T-helper 2 cell (primary cell): ENCODE data around the gene TNNI3K.
"Not testable (repeated sequence)": the region's sequence is repeated elsewhere in the genome, so short reads cannot be mapped to it uniquely, and the experiment has no call there.

Experiments used
- DNase-seq, 5 experiments: peaks; one replicate each; pipeline versions ENCODE4 v3.0.0 to v3.0.0-alpha.2; 2012 to 2022
- total RNA-seq, 2 donors: gene quantifications; one replicate each; lab custom pipeline; 2026; lab: John Stamatoyannopoulos, UW

The TNNI3K gene, protein sequence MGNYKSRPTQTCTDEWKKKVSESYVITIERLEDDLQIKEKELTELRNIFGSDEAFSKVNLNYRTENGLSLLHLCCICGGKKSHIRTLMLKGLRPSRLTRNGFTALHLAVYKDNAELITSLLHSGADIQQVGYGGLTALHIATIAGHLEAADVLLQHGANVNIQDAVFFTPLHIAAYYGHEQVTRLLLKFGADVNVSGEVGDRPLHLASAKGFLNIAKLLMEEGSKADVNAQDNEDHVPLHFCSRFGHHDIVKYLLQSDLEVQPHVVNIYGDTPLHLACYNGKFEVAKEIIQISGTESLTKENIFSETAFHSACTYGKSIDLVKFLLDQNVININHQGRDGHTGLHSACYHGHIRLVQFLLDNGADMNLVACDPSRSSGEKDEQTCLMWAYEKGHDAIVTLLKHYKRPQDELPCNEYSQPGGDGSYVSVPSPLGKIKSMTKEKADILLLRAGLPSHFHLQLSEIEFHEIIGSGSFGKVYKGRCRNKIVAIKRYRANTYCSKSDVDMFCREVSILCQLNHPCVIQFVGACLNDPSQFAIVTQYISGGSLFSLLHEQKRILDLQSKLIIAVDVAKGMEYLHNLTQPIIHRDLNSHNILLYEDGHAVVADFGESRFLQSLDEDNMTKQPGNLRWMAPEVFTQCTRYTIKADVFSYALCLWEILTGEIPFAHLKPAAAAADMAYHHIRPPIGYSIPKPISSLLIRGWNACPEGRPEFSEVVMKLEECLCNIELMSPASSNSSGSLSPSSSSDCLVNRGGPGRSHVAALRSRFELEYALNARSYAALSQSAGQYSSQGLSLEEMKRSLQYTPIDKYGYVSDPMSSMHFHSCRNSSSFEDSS
- 0 to 0.07 reads per million in 2 donors for total RNA-seq

DNA sequence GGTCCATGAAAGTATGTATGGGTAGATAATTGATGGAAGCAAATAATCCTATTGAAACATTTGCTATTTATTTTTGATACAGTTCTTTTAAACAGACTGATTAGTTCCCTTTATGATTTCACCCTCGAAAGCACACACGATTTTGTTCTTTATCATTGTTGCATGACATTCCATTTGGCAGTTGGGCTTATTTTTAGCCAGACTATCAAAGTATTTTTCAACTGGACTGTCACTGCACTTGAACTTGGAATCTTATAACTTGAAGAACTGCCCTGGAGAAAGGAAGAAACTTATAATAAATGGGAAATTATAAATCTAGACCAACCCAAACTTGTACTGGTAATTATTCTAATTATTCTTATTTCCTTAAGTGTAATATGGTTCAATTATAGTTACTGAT lies at the start of gene TNNI3K:
Gene TNNI3K, plus strand, starts transcription at position 235 of the 400 bp plus-strand sequence. Its CDS starts 65 bp downstream, at position 300.
- DNase-seq: no peak

DNA sequence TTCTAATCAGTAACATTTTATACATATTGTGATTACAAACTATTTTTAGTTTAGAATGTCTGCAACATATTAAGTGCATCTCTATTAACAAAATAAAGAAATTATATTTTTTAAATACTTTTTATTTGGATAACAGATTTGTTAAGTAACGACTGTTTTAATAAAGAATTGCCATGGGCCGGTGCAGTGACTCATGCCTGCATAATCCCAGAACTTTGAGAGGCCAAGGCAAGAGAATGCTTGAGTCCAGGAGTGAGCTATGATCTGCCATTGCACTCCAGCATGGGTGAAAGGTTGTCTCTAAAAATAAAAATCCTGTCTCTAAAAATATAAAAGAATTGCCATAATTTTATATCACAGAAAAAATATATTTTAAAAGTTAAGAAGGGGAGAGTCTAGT lies 41.3 kb upstream of the TNNI3K start:
- no peak for DNase-seq

DNA sequence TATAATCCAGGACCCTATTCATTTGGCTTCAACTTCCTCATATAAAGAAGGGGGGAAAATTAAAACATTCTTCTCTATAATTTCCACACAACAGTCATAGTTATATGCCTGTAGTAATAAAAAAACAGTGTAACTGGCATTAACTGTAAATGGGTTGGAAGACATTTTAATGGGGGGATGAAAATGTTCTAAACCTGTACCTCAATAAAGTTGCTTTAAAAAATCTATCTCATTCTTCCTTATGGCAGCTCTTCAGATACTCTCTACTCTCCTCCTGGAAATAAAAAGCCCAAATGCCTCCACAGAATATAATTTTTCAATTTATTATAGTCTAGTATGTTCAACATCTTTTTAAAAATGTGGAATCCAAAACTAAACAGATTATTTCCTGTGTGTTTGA lies 39.8 kb upstream of the TNNI3K start:
- DNase-seq: no peak

DNA sequence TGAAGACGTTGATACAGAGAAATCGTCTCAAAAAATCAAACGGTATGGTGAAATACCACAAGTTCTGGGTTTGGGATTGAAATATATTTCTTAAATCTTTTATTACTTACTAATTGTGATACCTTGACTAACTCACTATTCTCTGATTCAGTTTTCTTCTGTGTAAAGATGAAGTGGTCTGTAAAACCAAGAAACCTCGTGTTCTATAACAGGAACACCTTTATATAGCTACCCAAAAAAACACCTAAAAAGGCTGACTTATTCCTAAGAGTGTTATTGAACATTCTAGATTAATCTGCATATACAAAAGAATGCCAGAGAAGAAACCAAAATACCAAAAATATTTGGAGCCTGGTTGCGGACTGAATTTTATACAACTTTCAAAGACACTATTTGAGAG lies 37.9 kb upstream of the TNNI3K start:
- DNase-seq: no peak

DNA sequence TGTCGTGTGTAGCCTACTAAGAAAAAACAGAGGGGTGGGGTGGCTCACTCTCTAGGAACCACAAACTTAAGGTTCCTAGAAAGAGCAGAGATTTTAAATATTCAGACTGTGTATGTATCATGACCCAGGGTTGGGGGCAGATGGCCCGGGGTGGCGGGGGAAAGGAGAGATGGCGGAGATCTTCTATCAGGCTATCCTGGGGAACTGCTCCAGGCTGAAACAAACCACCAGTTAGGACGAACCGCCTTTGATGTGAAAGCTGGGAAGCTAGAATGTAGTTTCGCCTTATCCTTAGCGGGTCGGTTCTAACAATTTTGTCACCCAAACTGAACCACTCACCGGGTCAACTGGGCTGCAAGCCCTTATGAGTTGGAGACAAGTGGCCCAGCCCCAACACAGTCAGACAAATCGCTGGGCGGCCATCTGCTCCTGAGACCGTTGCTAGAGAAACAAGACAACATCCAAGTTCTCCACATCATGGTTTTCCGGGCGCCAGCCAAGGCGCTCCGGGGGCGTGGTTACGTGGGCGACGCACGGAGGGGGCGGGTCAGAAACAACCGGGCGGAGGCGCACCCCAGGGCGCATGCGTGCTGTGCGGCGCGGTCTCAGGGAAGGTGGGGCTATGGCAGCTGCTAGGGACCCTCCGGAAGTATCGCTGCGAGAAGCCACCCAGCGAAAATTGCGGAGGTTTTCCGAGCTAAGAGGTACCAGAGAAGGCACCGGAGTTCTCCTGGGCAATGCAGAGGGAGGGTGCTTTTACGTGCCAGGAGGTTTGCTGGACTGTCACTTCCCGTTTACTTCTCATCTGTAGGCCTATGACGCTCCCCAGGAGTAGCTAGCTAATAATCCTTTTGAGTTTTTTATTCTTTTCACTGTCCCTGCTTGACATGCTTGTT lies 37.3 kb upstream of the TNNI3K start, which contains the start of the genes FPGT and LRRIQ3:
Gene FPGT, plus strand, starts transcription at position 586 of the 896 bp plus-strand sequence. Its CDS starts 37 bp downstream, at position 623.
Gene LRRIQ3, minus strand, starts transcription at position 520 of the 896 bp plus-strand sequence. CDS start 14,492 bp downstream, outside the sequence.
- peak; percentile 88 to 97 (median 92) for DNase-seq

DNA sequence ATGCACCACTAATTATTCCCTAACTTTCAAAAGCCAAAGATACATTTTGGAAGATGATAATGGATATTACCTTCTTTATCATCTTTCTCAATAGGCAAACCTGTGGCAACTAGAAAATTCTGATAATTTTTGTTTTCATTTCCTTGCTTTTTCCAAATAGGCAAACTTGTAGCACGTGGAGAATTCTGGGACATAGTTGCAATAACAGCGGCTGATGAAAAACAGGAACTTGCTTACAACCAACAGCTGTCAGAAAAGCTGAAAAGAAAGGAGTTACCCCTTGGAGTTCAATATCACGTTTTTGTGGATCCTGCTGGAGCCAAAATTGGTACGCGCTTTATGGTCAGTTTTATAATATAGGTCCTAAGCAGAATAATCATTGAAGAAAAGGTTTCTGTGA lies 35.7 kb upstream of the TNNI3K start:
- DNase-seq: no peak

DNA sequence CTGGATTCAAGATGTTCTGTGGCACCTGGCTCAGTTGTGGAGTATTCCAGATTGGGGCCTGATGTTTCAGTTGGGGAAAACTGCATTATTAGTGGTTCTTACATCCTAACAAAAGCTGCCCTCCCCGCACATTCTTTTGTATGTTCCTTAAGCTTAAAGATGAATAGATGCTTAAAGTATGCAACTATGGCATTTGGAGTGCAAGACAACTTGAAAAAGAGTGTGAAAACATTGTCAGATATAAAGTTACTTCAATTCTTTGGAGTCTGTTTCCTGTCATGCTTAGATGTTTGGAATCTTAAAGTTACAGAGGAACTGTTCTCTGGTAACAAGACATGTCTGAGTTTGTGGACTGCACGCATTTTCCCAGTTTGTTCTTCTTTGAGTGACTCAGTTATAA lies 29.9 kb upstream of the TNNI3K start:
- no peak for DNase-seq

DNA sequence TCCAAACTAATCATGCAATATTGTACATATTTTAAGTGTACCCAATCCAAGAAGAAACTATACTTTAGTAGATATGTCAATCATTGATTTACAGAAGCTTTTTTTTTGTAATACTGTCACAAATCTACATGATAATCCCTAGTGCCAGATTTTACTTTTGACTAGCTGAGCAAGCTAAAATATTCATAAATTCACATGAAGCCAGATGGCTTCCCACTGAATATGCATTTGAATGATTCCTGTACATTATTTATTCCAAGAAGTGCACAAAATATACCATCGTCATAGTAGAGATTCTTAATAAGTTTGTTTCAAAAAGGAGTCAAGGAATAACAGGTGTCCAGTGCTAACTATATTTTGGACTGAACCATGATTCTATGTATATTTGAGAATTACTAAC lies 20.0 kb upstream of the TNNI3K start:
- DNase-seq: no peak

DNA sequence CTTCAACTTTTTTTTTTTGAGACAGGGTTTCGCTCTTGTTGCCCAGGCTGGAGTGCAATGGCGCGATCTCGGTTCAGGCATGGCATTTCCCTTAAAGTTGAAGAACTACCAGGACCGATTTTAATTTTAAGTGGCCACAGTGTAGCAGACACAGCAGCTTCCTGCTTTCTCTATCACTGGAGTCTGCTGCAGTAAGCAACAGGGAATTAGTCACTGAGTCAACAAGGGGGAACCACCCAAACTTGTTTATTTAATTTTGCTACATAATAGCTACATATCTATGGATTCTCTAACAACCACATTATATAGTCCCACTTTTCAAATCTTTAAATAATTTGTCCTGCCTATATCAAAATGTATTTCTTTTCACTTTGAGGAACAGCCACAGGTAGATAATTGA lies 12.5 kb upstream of the TNNI3K start:
- no peak for DNase-seq

DNA sequence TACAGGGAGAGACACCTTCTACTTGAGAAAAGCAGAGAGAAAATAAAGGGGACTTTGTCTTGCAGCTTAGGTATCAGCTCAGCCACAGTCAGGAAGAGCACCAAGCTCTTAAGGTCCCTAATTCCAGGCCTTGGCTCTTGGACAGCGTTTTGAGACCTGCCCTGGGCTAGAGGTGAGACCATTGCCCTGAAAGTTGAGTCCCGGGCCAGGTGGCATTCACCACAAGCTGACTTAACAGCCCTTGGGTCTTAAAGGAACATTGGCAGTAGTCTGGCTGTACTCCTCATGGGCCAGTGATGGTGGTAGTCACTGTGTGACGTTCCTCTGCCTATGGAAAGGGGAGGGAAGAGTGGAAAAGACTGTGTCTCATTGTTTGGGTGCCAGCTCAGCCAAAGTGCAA lies 11.7 kb upstream of the TNNI3K start:
- DNase-seq: no peak

DNA sequence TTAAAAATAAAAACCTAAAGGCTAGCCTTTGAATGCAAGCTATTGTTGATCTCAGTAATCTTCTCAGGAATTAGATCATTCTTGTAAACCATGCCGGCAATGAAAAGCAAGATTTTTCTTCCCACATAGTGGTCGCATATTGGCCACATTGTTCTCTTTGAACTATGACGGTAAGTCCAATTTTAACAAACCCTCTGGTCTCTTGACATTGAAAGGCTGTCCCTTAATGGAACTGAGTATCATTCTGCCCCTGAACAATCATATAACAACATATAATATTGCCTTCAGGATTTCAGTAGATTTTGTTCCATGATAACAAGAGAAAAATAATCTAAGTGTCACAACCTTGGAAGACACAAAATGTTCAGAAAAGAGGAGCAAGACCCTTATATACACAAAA lies 1.3 kb downstream of the TNNI3K start:
- no peak for DNase-seq

DNA sequence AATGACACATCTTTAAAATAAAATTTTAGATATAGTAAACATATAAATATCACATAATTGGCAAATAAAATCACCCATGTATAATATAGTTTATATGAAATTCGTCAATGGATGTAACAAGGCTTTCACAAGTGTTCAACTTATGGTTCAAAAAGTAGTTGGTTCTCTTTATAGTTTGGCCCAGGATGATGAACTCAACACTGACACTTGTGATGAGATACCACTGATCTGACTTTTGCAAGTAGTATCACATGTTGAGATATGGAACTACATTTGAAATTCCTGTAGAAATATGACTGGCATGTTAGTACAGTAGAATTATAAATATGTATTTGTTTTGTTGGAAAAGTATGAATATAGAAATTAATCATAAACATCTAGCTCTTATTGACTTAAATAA lies 1.8 kb downstream of the TNNI3K start:
- no peak for DNase-seq

DNA sequence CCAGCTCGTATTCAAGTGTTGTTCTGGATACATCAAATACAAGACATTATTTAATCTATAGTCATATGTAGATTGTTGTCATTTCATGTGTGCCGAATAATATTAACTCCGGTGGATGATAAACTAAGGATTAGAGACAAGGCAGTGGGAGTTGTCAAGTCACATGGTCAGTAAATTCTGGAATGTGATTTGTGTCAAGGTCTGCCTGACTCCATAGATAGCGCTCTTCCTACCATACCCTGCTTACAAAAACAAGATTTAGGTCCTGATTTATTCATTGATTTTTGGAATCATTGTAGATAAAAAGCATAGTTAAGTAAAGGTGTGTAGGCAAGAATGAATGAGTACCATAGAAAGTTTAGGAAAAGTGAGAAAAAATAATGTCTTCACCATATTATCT lies 2.6 kb downstream of the TNNI3K start:
- DNase-seq: no peak

DNA sequence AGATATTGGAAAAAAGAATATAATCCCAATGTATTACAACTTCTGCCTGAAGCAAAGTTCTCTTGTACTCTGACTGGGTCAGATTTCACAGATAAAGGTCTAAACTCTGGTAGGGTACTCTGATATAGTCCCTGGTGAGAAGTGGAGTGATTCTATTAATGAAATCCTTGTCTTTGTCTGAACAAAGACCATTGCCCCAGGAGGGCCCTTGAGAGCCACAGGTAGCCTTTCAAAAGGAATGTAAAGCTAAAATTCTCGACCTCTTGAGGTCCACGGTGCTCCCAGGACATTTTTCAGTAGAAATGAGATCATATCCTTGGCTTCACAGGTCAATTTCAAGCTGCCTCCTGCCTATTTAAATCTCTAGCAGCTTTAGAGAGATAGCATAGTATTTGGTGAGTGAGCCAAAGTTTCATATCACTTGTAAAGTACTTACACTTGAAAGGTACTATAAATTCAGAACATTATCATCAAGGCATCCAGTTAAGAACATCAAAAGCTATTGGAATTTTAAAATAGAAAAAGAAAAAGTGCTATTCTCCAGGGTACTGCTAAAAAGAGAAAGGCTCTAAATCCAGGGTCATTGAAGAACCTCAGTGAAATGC lies 10.1 kb downstream of the TNNI3K start:
- no peak for DNase-seq

DNA sequence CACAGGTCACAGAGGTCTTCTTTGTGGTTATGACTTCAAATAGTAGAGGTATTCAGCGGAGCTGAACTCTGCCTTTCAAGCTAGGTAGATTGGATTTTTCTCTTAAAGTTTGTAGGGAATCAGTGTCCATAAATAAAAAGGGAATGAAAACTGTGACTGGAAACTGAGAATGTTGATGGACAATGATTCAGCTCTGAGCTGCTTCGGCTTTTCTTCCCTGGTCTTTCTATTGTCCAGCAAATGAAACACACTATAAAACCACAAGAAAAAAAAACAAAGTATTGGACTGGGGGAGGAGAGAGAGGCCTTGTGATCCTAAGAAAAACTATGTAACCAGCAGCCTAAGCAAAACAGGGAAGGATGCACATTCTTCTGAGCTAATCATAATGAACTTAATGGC lies 11.1 kb downstream of the TNNI3K start:
- no peak for DNase-seq

DNA sequence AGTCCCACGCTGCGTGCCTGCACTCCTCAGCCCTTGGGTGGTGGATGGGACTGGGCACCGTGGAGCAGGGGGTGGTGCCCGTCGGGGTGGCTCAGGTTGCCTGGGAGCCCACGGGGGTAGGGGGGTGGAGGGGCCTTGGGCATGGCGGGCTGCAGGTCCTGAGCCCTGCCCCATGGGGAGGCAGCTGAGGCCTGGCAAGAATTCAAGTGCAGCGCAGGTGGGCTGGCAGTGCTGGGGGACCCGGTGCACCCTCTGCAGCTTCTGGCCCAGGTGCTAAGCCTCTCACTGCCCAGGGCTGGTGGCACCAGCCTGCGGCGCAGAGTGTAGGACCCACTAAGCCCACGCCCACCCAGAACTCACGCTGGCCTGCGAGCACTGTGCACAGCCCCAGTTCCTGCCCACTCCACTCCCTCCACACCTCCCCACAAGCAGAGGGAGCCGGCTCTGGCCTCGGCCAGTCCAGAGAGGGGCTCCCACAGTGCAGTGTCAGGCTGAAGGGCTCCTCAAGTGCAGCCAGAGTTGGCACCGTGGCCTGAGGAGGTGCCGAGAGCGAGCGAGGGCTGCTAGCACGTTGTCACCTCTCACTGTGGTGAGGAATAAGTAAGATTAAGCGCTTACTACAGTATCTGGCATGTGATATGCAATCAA lies 12.8 kb downstream of the TNNI3K start:
- no peak for DNase-seq

DNA sequence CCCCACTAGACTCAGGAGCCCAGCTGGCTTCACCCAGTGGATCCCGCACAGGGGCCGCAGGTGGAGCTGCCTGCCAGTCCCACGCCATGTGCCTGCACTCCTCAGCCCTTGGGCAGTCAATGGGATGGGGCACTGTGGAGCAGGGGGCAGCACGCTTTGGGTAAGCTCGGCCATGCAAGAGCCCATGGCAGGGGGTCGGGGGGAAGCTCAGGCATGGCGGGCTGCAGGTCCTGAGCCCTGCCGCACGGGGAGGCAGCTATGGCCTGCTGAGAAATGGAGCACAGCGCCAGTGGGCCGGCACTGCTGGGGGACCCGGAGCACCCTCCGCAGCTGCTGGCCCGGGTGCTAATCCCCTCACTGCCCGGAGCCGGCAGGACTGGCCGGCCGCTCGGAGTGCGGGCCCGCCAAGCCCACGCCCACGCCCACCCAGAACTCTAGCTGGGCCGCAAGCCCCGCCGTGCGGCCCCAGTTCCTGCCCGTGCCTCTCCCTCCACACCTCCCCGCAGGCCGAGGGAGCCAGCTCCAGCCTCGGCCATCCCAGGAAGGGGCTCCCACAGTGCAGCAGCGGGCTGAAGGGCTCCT lies 18.1 kb downstream of the TNNI3K start:
- DNase-seq: not testable (repeated sequence)

DNA sequence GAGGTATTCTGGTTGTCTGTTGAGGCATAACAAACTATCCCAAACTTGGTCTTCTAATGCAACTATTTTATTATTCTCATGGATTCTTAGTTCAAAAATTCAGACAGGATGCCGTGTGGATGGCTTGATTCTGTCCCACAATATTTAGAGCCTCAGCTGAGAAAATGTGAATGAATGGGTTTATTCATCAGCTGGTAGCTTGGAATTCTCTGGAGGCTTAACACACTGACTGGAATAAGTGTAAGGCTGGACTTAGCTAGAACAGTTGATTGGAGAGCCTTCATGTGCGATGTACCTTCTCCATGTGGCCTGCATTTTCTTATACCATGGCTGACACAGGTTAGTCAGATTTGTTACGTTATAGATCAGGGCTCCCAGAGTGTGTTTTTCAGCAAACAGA lies 30.8 kb downstream of the TNNI3K start:
- DNase-seq: no peak

DNA sequence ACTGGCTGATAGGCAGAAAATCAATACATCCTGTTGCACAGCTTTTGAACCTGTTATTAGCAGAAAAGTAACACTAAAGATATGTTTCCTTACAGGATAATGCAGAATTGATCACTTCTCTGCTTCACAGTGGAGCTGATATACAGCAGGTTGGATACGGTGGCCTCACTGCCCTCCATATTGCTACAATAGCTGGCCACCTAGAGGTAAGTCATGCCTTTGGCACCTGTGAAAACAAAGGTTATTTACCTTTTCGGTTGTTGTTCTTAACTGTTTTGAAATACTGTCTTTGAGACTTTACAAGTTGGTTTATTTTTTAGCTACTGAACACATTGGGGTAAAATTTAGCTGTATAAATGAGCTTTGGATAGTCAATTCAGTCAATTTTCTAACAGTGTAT lies 36.3 kb downstream of the TNNI3K start:
- no peak for DNase-seq

DNA sequence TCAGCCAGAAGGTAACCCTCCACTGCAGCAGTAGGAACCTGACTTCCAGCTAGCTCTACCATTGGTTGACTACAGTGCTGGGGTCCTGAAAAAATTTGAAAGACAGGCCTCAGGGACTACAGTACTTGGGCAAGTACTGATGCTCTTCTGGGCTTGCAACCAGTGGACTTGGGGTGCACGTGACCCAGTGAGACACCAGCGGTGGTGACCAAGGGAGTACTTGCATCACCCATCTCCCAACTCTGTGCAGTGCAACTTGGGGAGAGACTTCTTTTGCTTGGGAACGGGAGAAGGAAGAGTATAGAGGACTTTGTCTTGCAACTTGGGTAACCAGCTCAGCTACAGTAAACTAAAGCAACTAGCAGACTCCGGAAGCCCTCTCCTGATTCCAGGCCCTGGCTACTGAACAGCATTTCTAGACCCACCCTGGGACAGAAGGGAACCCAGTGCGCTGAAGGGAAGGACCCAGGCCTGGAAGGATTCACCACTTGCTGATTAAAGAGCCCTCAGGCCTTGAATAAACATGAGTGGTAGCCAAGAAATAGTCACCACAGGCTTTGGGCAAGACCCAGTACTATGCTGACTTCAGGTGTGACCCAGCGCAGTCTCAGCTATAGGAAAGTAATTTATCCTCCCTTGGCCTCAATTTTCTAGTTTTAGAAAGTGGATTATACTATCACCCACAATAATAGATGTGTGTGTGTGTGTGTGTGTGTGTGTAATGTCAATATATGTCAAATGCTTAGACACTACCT lies 45.6 kb downstream of the TNNI3K start:
- DNase-seq: no peak
